NCI-H2196 (cell line): Measurements from ENCODE around the gene FAHD1.
A peak's percentile ranks its signal among the peaks of the same experiment; 100 is the strongest.
"Not testable (repeated sequence)": the region's sequence is repeated elsewhere in the genome, so short reads cannot be mapped to it uniquely, and the experiment has no call there.

Experiments
- DNase-seq: peaks from one replicate; lab custom pipeline; 2025; ENCODE audit not compliant: unreplicated experiment; lab: John Stamatoyannopoulos, UW

The FAHD1 gene

GRCh38 chr16:1788708-1789100, 38.3 kb upstream of the FAHD1 start:
- no peak for DNase-seq

- DNase-seq = no peak
These were observed 37.4 kb upstream of the FAHD1 start for GRCh38 chr16:1789643-1790045.

GRCh38 chr16:1790261-1790610, 36.8 kb upstream of the FAHD1 start:
- no peak for DNase-seq

GRCh38 chr16:1790611-1791255, 36.3 kb upstream of the FAHD1 start:
- no peak for DNase-seq

- DNase-seq = no peak
These were observed 35.6 kb upstream of the FAHD1 start for GRCh38 chr16:1791256-1791942.

- no peak for DNase-seq
These were observed 34.8 kb upstream of the FAHD1 start for GRCh38 chr16:1791943-1792812.

GRCh38 chr16:1792836-1793577, 34.0 kb upstream of the FAHD1 start:
- DNase-seq = no peak

GRCh38 chr16:1793578-1794220, 33.3 kb upstream of the FAHD1 start, which contains the start of gene IGFALS:
TSS of gene IGFALS (minus strand) at chr16:1793705. CDS start at chr16:1793652, 53 bp downstream.
- no peak for DNase-seq

GRCh38 chr16:1794221-1794871, 32.7 kb upstream of the FAHD1 start:
- DNase-seq = no peak

- no peak for DNase-seq
These were observed 31.9 kb upstream of the FAHD1 start for GRCh38 chr16:1794908-1795666.

GRCh38 chr16:1799263-1799662, 27.7 kb upstream of the FAHD1 start:
- not testable (repeated sequence) for DNase-seq

- DNase-seq = no peak
These were observed 26.3 kb upstream of the FAHD1 start for GRCh38 chr16:1800701-1801100.

- DNase-seq = no peak
These were observed 19.4 kb upstream of the FAHD1 start for GRCh38 chr16:1807626-1808025.

- no peak for DNase-seq
These were observed 18.3 kb upstream of the FAHD1 start for GRCh38 chr16:1808691-1809090.

- DNase-seq = no peak
These were observed 17.7 kb upstream of the FAHD1 start for GRCh38 chr16:1809281-1809801.

GRCh38 chr16:1810106-1810505, 16.9 kb upstream of the FAHD1 start:
- no peak for DNase-seq

- no peak for DNase-seq
These were observed 16.5 kb upstream of the FAHD1 start for GRCh38 chr16:1810536-1810935.

- DNase-seq = peak; percentile 62
These were observed 14.3 kb upstream of the FAHD1 start for GRCh38 chr16:1812732-1813163.

GRCh38 chr16:1815461-1815860, 11.5 kb upstream of the FAHD1 start:
- DNase-seq = no peak
